RKO (cell line): Measurements from ENCODE around the gene ERCC6L.

Experiments
- DNase-seq: peaks from one replicate; pipeline ENCODE4 v3.0.0-alpha.2; 2016; ENCODE audit warnings: low spot score

ERCC6L gene

DNA sequence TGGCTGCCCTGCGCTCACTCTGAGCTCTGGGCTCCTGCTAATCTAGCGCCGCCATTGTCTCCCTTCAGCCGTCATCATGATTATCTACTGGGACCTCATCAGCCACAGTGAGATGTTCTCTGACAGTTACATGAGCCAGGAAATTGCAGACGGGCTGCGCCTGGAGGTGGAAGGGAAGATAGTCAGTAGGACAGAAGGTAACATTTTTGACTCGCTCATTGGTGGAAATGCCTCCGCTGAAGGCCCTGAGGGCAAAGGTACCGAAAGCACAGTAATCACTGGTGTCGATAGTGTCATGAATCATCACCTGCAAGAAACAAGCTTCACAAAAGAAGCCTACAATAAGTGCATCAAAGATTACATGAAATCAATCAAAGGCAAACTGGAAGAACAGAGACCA, 79.1 kb downstream of the ERCC6L start:
- no peak for DNase-seq

DNA sequence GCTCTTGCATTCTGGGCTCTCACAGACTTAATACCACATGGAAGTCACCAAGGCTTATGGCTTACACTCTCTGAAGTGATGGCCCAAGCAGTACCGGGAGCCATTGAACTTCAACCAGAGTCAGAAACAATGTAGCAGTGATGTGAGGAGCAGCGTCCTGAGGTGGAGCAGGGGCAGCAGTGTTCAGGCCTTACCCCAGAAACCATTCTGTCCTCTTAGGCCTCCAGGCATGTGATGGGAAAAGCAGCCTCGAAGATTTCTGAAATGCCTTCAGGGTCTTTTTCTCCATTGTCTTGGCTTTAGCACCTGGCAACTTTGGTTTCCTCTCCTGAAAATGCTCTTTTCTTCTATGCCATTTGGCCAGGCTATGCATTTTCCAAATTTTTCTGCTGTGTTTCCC, 80.1 kb downstream of the ERCC6L start:
- DNase-seq, result no peak
